GM21367 (cell line): ENCODE results near the gene PIGB.
"Not testable (repeated sequence)": the region's sequence is repeated elsewhere in the genome, so short reads cannot be mapped to it uniquely, and the experiment has no call there.

ENCODE experiments used
- ATAC-seq: cut with Tn5 transposase; IDR thresholded peaks from one replicate; pipeline ENCODE4 v1.9.1; 2021; ENCODE audit not compliant: unreplicated experiment

Gene PIGB

DNA sequence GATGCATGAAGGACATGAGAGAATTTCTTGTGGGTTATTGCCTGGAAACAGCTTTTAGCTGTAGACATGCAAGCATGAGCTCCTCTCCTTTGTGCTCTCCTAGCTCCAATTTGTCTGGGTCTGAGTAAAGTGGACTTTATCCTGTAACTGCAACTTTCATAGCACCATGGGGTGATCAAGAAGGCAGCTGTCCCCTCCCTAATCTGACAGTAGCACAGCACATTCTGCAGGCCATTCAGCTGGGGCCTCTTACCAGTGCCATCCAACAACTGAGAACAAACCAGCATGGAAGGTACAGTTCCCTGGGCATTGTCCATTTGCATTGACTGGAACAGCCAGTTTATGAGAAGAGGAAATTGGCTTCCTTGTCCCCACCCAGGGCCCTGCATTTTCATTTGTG lies 21.7 kb upstream of the PIGB start:
- ATAC-seq: no peak

DNA sequence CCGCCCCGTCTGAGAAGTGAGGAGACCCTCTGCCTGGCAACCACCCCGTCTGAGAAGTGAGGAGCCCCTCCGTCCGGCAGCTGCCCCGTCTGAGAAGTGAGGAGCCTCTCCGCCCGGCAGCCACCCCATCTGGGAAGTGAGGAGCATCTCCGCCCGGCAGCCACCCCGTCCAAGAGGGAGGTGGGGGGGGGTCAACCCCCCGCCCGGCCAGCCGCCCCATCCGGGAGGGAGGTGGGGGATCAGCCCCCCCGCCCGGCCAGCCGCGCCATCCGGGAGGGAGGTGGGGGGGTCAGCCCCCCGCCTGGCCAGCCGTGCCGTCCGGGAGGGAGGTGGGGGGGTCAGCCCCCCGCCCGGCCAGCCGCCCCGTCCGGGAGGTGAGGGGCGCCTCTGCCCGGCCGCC lies 16.2 kb upstream of the PIGB start:
- not testable (repeated sequence) for ATAC-seq

DNA sequence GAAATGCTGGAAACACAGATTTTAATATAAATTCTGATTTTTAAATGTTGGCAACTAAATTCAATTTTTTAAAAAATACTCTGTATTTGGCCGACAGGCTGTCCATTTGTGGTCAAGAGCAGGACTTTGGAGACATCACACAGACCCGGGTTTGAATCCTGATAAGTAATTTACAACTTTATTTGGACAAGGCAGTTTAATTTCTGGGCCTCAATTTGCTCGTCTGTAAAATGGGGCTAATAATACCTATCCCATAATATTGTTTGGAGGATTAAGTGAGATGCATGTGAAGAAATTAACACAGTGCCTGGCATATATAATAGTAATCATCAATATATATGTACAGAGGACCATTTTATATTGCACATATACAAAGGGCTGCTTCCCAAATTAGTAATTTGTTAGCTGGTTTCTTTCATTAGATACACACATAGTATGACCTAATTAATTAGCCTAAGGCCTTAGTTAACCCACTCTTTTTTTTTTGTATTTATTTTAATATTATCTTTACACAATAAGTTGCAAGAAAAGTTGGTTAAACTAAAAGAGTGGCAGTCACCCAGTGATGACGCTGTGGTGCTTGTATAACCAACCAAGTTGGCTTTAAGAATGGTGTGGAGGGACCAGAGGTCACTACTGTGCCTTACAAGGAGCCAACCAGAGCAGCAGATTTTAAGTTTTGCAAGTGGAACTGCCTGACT lies 665 bp downstream of the PIGB start:
- ATAC-seq: peak; percentile 42

DNA sequence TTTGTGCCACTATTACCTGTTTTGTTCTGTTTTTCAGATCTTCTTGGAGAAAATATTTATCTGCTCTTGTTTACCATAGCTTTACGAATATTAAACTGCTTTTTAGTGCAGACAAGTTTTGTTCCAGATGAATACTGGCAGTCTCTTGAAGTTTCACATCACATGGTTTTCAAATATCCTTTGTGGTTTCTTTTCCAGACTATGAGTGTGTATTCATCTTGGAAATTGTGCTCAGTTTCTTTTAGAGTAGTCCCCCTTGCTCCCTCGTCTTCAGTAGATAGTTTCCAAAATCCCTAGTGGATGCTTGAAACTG lies 1.2 kb downstream of the PIGB start:
- ATAC-seq: no peak

DNA sequence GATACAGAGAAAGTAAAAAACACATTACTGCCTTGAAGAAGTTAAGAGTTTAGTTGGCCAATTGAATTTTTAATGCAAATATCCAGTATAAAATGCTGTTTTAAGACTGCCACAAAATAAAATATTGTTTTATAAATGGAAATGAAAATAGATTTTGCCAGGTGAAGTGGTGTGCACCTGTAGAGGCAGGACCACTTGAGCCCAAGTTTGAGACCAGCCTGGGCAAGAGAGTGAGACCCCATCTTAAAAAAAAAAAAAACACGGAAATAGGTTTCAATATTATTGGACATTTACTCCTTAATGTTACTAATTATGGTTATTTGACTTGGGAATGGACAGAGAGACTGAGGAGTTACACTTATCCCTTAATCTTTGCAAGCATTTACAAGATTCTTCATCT lies 1.9 kb downstream of the PIGB start:
- no peak for ATAC-seq

DNA sequence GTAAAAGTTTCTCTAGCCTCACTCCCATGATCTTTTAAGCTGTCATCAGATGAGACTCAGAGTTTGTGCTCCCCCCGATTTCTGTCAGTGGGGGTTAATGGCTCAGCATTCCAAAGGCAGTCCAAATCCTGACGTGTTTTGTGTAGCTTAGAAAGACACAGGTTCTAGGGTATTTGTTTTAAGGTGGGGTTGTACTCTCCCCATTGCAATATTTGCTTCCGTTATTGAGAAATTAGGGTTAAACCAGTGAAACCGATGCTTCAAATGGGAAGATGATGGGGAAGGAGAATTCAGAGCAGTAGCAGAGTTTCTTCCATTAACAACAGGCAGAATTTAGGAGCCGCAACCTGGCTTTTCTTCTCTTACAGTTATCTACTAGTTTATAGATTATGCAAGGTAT lies 3.4 kb downstream of the PIGB start:
- no peak for ATAC-seq

DNA sequence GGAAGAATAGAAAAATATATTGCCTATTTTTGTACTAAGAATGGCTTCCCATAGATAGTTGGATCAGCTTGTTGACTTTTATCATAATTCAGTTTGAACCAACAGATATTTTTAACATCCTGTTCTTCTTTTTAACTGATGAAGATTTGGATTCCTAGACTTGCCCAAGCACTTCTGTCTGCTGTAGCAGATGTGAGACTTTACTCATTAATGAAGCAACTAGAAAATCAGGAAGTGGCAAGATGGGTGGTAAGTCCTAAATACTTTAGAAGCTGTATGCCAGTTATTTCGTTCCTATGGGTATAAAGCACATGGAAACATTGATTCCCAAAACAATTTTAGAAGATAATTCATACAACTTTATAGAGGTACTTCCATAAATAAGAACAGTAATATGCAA lies 8.4 kb downstream of the PIGB start:
- no peak for ATAC-seq

DNA sequence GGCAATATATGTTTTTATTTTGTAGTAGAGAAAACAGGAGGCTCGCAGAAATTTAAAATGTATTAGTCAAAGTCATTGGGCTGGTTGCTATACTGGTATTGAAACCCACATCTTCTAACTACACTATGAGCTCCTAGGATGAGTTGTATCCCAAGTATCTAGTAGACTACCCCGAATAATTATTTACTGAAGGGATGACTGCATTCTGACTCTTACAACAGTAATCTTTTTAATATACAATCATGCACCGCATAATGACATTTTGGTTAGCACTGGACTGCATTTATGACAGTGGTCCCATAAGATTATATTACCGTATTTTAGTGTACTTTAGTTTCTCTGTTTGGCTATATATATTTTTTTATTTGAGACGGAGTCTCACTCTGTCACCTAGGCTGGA lies 15.3 kb downstream of the PIGB start:
- no peak for ATAC-seq

DNA sequence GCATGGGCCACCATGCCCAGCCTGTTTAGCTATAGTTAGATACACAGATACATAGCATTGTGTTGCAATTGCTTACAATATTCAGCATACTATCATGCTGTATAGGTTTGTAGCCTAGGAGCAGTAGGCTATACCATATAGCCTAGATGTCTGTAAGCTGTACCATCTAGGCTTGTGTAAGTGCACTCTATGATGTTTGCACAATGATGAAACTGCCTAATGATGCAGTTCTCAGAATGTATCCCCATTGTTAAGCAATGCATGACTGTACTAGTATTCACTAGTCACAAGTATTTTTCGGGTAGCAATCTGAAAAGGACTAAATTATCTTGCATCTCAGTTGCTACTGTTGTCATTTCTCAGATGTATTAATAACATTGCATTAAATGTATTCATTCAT lies 16.0 kb downstream of the PIGB start:
- ATAC-seq: no peak

DNA sequence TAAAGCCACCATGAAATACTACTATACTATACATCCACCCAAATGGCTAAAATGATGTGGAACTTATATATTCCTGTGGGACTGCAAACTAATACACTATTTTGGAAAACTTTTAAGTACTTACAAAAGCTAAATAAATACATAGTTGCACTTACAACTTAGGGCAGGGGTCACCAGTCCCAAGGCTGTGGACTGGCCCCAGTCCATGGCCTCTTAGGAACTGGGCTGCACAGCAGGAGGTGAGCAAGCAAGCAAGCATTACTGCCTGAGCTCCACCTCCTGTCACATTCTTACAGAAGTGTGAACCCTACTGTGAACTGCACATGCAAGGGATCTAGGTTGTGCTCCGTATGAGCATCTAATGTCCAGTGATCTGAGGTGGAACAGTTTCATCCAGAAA lies 18.1 kb downstream of the PIGB start:
- ATAC-seq: no peak

DNA sequence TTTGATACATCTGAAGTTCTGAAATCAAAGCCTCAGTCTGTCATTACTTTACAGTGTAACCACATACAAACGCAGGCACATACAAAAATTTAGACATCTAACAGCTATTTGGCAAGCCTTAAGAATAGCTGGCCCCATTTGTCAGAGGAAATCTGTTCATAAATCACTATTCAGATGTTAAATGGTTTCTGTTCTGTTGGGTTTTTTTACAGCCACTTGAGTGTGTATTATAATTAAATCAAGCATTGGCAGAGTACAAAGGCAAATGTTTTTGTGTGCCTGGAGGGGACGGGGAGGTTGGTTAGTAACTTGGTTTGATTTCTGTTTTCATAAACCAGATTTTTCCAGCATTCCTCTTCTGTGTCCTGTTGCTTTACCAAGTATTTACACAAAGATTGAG lies 24.1 kb downstream of the PIGB start:
- ATAC-seq: no peak

DNA sequence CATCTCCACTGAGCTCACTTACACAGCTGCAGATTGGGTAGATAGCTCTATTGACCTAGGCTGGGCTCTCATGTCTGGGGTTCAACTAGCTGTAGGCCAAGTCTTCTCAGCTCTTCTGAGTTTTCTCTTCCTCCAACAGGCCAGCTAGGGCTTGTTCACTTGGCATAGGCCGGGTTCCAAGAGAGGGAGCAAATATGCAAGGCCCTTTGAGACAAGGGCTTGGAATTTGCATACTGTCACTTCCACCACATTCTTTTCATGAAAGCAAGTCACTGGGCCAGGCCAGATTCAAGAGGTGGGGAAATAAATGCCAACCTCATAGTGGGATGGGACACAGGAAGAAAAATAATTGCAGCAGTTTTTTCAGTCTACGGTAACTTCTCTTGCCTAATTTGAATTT lies 25.2 kb downstream of the PIGB start:
- ATAC-seq: no peak

DNA sequence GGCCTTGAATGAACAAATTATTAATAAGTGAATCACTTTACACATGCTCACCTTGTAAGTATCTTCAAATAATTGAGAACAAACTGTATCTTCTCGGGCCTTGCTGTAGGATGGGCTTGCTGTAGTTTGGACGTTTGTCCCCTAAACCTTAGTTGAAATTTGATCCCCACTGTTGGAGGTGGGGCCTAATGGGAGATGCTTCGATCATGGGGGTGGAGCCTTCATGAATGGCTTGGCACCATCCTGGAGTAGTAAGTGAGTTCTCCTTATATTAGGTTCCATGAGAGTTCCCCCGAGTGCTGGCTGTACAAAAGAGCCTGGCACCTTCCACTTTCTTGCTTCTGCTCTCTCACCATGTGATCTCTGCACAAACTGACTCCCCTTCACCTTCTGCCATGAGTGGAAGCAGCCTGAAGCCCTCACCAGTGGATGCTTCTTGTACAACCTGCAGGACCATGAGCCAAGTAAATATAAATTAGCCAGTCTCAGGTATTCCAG lies 29.3 kb downstream of the PIGB start:
- ATAC-seq: no peak

DNA sequence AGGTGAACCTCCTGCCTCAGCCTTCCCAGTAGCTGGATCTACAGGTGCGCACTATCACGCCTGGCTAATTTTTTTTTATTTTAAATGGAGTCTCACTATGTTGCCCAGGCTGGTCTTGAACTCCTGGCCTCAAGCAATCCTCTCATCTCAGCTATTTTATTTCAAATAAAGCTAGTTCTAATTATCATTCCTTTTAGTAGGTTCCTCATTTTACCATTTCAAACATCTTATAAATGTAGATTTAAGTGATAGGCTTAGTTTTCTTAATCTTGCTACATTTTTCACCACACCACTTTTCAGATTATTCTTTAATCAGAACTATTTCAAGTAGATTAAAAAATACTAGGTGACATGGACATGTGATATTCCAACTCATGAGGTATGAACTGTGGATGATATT lies 30.3 kb downstream of the PIGB start:
- no peak for ATAC-seq

DNA sequence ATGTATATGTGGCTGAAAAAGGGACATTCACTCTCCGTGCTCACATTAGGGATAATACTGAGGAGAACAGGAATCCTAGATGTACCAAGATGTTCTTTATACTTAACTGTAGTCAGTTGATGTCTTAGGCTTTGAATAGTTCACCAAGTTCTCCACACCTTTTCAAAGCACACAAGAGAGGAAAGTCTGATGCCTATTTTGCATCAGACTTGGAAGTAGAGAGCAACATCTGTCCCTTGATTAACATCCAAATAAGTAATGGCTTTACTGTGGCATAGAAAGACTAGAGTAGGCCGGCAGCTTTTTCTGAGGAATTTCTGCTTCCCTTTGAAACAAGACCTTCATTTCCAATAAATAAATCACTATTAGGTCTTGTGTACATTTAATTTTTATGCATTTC lies 34.0 kb downstream of the PIGB start:
- no peak for ATAC-seq

DNA sequence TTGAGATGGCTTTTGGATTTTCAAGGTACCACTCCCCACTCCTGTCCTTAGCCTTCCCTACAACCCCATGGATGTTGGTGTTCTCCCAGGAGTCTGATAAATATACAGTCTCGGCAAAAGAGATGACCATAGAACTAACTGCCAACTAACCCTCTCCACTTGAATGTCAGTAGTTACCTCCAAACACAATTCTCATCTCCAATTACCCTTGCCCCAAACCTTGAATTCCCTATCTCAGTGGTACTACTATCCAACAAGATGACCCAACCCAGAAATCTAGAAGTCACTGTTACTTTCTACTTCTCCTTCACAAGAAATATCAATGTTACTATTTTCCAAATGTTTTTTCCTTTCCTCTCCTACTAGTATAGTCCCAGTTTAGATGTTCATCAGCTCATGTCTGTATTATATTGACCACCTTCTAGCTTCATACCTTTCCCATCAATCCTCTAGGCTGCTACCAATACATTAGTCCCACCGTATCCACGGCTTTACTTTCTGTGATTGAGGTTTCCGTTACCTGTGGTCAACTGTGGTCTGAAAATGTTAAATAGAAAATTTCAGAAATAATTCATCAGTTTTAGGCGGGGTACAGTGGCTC lies 38.1 kb downstream of the PIGB start:
- no peak for ATAC-seq

DNA sequence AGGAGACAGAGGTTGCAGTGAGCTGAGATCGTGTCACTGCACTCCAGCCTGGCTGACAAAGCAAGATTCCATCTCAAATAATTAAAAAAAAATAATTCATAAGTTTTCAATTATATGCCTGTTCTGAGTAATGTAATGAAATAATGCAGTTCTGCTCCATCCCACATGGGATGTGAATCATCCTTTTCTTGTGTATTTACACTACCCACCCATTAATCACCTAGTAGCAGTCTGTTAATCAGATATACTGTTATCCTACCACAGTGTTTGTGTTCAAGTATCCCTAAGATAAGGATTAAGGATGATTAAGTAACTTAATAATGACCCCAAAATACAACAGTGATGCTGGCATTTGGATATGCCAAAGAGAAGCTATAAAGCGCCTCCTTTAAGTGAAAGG lies 38.8 kb downstream of the PIGB start:
- no peak for ATAC-seq

DNA sequence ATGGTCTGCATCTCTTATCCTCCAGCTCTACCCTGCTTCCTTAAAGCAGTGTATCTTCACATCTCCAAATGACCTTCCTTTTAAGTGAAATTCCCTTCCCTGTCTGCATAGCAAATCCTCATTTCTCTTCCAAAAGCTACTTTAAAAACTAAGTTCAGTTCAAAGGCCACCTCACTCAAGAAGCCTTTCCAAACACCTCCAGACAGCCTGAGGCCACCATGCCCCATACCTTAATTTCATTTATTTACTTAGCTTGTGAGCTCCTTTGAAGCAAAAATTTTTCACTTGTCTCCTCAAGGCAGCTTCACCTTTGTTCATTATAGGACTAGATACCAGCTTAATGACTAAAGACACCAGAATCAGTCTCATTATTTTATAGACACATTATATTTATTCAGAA lies 39.4 kb downstream of the PIGB start:
- ATAC-seq: no peak

DNA sequence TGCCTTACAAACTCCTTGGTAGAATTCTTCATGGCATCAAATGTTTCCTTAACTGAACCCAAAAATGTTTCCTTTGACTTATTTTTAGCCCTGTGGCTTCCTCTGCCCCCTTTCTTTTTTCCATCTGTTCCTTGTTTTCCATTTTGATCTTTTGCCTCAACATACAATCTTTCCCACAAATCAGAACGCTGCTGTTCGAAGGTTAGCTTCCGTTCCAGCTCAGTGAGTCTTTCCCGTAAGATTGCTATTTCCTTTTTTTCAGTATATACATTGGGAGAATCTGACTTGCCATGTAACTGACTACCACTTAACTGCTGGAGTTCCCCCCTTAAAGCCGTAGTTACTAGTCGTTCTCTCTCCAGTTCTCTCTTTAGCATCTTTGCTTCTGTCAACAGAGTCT lies 41.2 kb downstream of the PIGB start:
- no peak for ATAC-seq

DNA sequence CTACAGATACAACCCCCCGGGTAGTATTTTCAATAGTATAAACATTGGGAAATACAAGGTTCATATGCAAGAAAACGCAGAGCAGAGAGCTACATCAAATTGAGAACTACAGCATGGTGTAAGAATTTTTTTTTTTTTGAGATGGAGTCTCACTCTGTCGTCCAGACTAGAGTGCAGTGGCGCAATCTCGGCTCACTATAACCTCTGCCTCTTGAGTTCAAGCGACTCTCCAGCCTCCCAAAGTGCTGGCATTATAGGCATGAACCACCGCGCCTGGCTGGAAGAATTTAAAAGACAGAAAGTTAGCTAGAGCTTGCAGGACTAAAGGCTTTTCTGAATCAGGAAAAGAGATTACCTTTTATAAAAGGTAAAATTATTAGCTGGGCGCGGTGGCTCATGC lies 42.0 kb downstream of the PIGB start:
- no peak for ATAC-seq

DNA sequence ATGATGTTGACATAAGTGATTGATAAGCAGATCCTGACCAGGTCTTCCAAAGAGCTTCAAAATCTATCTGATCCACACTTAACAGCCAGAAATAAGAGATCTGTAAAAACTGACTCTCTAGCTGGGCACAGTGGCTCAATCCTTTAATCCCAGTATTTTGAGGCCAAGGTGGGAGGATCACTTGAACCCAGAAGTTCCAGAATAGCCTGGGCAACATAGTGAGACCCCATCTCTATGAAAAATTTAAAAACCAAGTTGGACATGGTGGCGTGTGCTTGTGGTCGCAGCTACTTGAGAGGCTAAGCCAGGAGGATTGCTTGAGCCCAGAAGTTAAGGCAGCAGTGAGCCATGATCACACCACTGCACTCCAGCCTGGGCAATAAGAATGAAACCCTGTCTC lies 43.6 kb downstream of the PIGB start:
- no peak for ATAC-seq

DNA sequence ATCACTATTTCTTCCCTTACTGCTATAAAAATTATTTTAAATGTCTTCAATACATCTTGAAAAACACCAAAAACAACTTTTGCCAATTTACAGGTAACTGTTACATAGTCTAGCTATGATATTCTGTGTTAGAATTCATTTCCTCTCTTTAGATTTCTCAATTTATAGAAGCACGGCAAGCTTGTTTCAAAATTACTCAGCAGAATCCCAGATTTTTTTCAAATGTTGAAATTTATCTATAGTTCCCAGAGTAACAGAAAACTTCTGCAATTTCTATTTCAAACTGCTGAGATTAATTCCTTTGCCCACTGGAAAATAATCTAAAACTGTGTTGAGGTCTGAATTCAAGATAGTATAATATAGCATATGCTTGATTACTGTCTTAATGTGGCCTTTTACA lies 48.0 kb downstream of the PIGB start:
- no peak for ATAC-seq
